Neural cell (in vitro differentiated cells): ENCODE results near the gene P2RX6.

Experiments
- CTCF ChIP-seq: fragments of 450-650 bp; IDR thresholded peaks from 2 replicates; pipeline ENCODE4 v1.5.1; 2014; ENCODE audit warnings: antibody characterized with exemption, mild to moderate bottlenecking, moderate library complexity; ENCODE audit not compliant: poor library complexity, severe bottlenecking
- EZH2 ChIP-seq: fragments of 200-600, 300-800 bp; shearing (Covaris generic), sonication (generic); IDR thresholded peaks from 2 replicates; pipeline ENCODE4 v1.6.1; 2014; ENCODE audit warnings: antibody characterized with exemption, low read length, borderline replicate concordance, mild to moderate bottlenecking; ENCODE audit not compliant: insufficient read depth, poor library complexity, severe bottlenecking
- MXI1 ChIP-seq: fragments of 450-650 bp; conservative IDR thresholded peaks from 2 replicates; pipeline ENCODE4 v1.6.1; 2014; ENCODE audit warnings: antibody characterized with exemption, mild to moderate bottlenecking; ENCODE audit not compliant: poor library complexity, severe bottlenecking
- POLR2AphosphoS5 ChIP-seq: IDR thresholded peaks from 2 replicates; pipeline ENCODE4 v1.6.1; 2012
- RAD21 ChIP-seq: fragments of 450-650 bp; conservative IDR thresholded peaks from 2 replicates; pipeline ENCODE4 v1.6.1; 2014; ENCODE audit warnings: antibody characterized with exemption, mild to moderate bottlenecking, moderate library complexity
- SMC3 ChIP-seq: fragments of 450-650 bp; conservative IDR thresholded peaks from 2 replicates; pipeline ENCODE4 v1.6.1; 2014; ENCODE audit warnings: antibody characterized with exemption, mild to moderate bottlenecking, moderate library complexity; ENCODE audit not compliant: poor library complexity
- TAF1 ChIP-seq: IDR thresholded peaks from 2 replicates; pipeline ENCODE4 v1.6.1; 2012; ENCODE audit warnings: low read depth
- TF ChIP-seq, protein P1 (sequence below): IDR thresholded peaks from 2 replicates; pipeline ENCODE4 v1.6.1; 2012; ENCODE audit warnings: borderline replicate concordance

DNA sequence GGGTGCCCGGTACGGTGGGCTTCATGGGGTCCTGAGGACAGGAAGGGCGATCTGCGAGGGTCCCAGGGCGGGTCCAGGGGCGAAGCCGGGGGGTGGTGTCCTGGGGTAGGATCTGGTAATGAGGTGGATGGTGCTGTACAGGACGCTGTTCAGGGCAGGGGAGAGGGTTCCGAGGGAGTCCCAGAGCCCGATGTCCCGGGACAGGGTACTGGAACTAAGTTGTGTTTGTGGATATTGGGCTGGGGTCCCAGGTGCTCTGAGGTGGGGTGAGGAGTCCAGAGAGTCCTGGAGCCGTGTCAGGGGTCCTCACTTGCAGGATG is 32.4 kb upstream of the P2RX6 start:
- TF ChIP-seq POLR2AphosphoS5 (no peak), CTCF (no peak), EZH2 (no peak), TAF1 (no peak), MXI1 (no peak), RAD21 (no peak), SMC3 (no peak)
- TF ChIP-seq, protein P1, sequence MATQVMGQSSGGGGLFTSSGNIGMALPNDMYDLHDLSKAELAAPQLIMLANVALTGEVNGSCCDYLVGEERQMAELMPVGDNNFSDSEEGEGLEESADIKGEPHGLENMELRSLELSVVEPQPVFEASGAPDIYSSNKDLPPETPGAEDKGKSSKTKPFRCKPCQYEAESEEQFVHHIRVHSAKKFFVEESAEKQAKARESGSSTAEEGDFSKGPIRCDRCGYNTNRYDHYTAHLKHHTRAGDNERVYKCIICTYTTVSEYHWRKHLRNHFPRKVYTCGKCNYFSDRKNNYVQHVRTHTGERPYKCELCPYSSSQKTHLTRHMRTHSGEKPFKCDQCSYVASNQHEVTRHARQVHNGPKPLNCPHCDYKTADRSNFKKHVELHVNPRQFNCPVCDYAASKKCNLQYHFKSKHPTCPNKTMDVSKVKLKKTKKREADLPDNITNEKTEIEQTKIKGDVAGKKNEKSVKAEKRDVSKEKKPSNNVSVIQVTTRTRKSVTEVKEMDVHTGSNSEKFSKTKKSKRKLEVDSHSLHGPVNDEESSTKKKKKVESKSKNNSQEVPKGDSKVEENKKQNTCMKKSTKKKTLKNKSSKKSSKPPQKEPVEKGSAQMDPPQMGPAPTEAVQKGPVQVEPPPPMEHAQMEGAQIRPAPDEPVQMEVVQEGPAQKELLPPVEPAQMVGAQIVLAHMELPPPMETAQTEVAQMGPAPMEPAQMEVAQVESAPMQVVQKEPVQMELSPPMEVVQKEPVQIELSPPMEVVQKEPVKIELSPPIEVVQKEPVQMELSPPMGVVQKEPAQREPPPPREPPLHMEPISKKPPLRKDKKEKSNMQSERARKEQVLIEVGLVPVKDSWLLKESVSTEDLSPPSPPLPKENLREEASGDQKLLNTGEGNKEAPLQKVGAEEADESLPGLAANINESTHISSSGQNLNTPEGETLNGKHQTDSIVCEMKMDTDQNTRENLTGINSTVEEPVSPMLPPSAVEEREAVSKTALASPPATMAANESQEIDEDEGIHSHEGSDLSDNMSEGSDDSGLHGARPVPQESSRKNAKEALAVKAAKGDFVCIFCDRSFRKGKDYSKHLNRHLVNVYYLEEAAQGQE = no peak
